Neural progenitor cell (in vitro differentiated cells): ENCODE data around the gene ARPC2. TPM values are rescaled to one million over a fixed set of nuclear protein-coding genes. Genes with fewer than 3 reads are reported as not detected.

Experiments used
- DNase-seq: peaks from one replicate; pipeline ENCODE4 v3.0.0-alpha.2; 2016; ENCODE audit warnings: low spot score
- H2AFZ ChIP-seq: fragments of 200-600 bp; sonication (generic); replicated peaks from 2 replicates; pipeline ENCODE4 v1.6.1; 2016; ENCODE audit warnings: antibody characterized with exemption
- H3F3A ChIP-seq: fragments of 200-600 bp; sonication (generic); 2 replicates; pipeline ENCODE4 v1.6.1; 2016; ENCODE audit warnings: antibody characterized with exemption, low read depth
- H3K27ac ChIP-seq: fragments of 200-600 bp; sonication (generic); 2 replicates; pipeline ENCODE4 v1.5.1; 2016; ENCODE audit warnings: mild to moderate bottlenecking
- H3K27me3 ChIP-seq: fragments of 200-600 bp; sonication (generic); 2 replicates; pipeline ENCODE4 v1.6.1; 2016; ENCODE audit warnings: mild to moderate bottlenecking, moderate library complexity
- H3K36me3 ChIP-seq: fragments of 200-600 bp; sonication (generic); 2 replicates; pipeline ENCODE4 v1.5.1; 2016
- H3K4me1 ChIP-seq: fragments of 200-600 bp; sonication (generic); 2 replicates; pipeline ENCODE4 v1.6.1; 2016; ENCODE audit warnings: mixed run types
- H3K4me2 ChIP-seq: fragments of 200-600 bp; sonication (generic); 2 replicates; pipeline ENCODE4 v1.6.1; 2016
- H3K4me3 ChIP-seq: fragments of 200-600 bp; sonication (generic); 2 replicates; pipeline ENCODE4 v1.5.1; 2016
- H3K79me2 ChIP-seq: fragments of 200-600 bp; sonication (generic); 2 replicates; pipeline ENCODE4 v1.6.1; 2016; ENCODE audit warnings: low read depth
- H3K9ac ChIP-seq: fragments of 200-600 bp; sonication (generic); 2 replicates; pipeline ENCODE4 v1.6.1; 2016
- H3K9me3 ChIP-seq: fragments of 200-600 bp; sonication (generic); 2 replicates; pipeline ENCODE4 v1.5.1; 2016; ENCODE audit warnings: low read depth
- H4K20me1 ChIP-seq: fragments of 200-600 bp; sonication (generic); 2 replicates; pipeline ENCODE4 v1.6.1; 2016; ENCODE audit warnings: low read depth
- H3K27ac Mint-ChIP-seq: 3 replicates; pipeline ENCODE4 v1.8.0; 2021; ENCODE audit warnings: mixed read lengths
- H3K27me3 Mint-ChIP-seq: 2 replicates; pipeline ENCODE4 v1.8.0; 2022; ENCODE audit warnings: low read depth, mild to moderate bottlenecking, inconsistent platforms, moderate library complexity, mixed read lengths; ENCODE audit not compliant: insufficient read depth
- H3K36me3 Mint-ChIP-seq: 3 replicates; pipeline ENCODE4 v1.8.0; 2021; ENCODE audit warnings: mixed read lengths
- H3K4me1 Mint-ChIP-seq: 3 replicates; pipeline ENCODE4 v1.8.0; 2021; ENCODE audit warnings: mixed read lengths
- H3K4me3 Mint-ChIP-seq: 3 replicates; pipeline ENCODE4 v1.8.0; 2021; ENCODE audit warnings: mild to moderate bottlenecking, moderate library complexity, mixed read lengths
- H3K9me3 Mint-ChIP-seq: 3 replicates; pipeline ENCODE4 v1.8.0; 2020; ENCODE audit warnings: mixed read lengths
- CTCF ChIP-seq: fragments of 200-600 bp; sonication (generic); IDR thresholded peaks from 2 replicates; pipeline ENCODE4 v1.5.1; 2017; ENCODE audit warnings: antibody characterized with exemption, mild to moderate bottlenecking
- EZH2 ChIP-seq: fragments of 200-600 bp; sonication (generic); IDR thresholded peaks from 2 replicates; pipeline ENCODE4 v1.6.1; 2017; ENCODE audit warnings: antibody characterized with exemption, mild to moderate bottlenecking, moderate library complexity
- EZH2phosphoT487 ChIP-seq: fragments of 200-600 bp; sonication (generic); IDR thresholded peaks from 2 replicates; pipeline ENCODE4 v1.6.1; 2017; ENCODE audit warnings: antibody characterized with exemption
- total RNA-seq: library from RNA; depleted of rRNA; stranded (reverse); fragments of >200 nt; gene quantifications from 2 replicates; pipeline ENCODE4 v1.2.3, GENCODE V29; 2015; ENCODE audit warnings: low replicate concordance

Gene ARPC2
- total RNA-seq = 151 and 155 TPM in 2 replicates

- Histone ChIP-seq H3K4me3 (peak within 1 kb of the TSS; percentile 82), H3K36me3 (no peaks in the 10 kb centered on the region), H3K4me1 (peaks cover 13% of the 10 kb centered on the region), H3K9me3 (no peaks in the 10 kb centered on the region), H2AFZ (peak within 1 kb of the TSS; percentile 74), H3K27me3 (no peaks in the 10 kb centered on the region), H3K79me2 (peaks cover 48% of the 10 kb centered on the region), H4K20me1 (peaks cover 38% of the 10 kb centered on the region), H3F3A (peaks cover 6% of the 10 kb centered on the region), H3K9ac (peak within 1 kb of the TSS; percentile 70), H3K4me2 (peak within 1 kb of the TSS; percentile 88), H3K27ac (no peak within 1 kb of the TSS)
- TF ChIP-seq EZH2phosphoT487 = no peak
- TF ChIP-seq EZH2 = peak; percentile 33
- no peak for TF ChIP-seq CTCF
- Mint-ChIP-seq H3K4me1 (peaks cover 29% of the 10 kb centered on the region), H3K27me3 (peaks cover 2% of the 10 kb centered on the region), H3K36me3 (peaks cover 3% of the 10 kb centered on the region), H3K9me3 (no peaks in the 10 kb centered on the region), H3K4me3 (peak within 1 kb of the TSS; percentile 95), H3K27ac (peak within 1 kb of the TSS; percentile 72)
- DNase-seq = peak; percentile 94
These were observed at the start of gene ARPC2 for GRCh38 chr2:218216674-218217359. TSS of gene ARPC2 (plus strand) at chr2:218217189. CDS start at chr2:218217471, 282 bp downstream.

- DNase-seq = no peak
- Histone ChIP-seq H3K4me2 (no peak overlapping the region), H4K20me1 (no peaks in the 10 kb centered on the region), H3F3A (no peaks in the 10 kb centered on the region), H3K9me3 (no peaks in the 10 kb centered on the region), H3K27me3 (no peaks in the 10 kb centered on the region), H3K4me3 (no peak overlapping the region), H3K36me3 (no peaks in the 10 kb centered on the region), H3K4me1 (no peaks in the 10 kb centered on the region), H2AFZ (no peak overlapping the region), H3K27ac (no peak overlapping the region), H3K79me2 (no peaks in the 10 kb centered on the region), H3K9ac (no peak overlapping the region)
- H3K36me3 Mint-ChIP-seq = no peaks in the 10 kb centered on the region
- H3K27me3 Mint-ChIP-seq = peaks cover 29% of the 10 kb centered on the region
- H3K4me3 Mint-ChIP-seq = no peak overlapping the region
- TF ChIP-seq EZH2 (no peak), EZH2phosphoT487 (no peak), CTCF (no peak)
- H3K9me3 Mint-ChIP-seq = no peaks in the 10 kb centered on the region
- H3K27ac Mint-ChIP-seq = no peak overlapping the region
- H3K4me1 Mint-ChIP-seq = no peaks in the 10 kb centered on the region
These were observed 49.0 kb upstream of the ARPC2 start for GRCh38 chr2:218168016-218168415.

- Histone ChIP-seq H3K36me3 (no peaks in the 10 kb centered on the region), H3K4me2 (no peak overlapping the region), H3K9ac (no peak overlapping the region), H3K79me2 (no peaks in the 10 kb centered on the region), H3K4me1 (no peaks in the 10 kb centered on the region), H3K27ac (no peak overlapping the region), H3F3A (no peaks in the 10 kb centered on the region), H4K20me1 (no peaks in the 10 kb centered on the region), H3K9me3 (no peaks in the 10 kb centered on the region), H2AFZ (no peak overlapping the region), H3K27me3 (no peaks in the 10 kb centered on the region), H3K4me3 (no peak overlapping the region)
- no peak overlapping the region for H3K4me3 Mint-ChIP-seq
- H3K27ac Mint-ChIP-seq = no peak overlapping the region
- peaks cover 27% of the 10 kb centered on the region for H3K27me3 Mint-ChIP-seq
- no peaks in the 10 kb centered on the region for H3K36me3 Mint-ChIP-seq
- no peaks in the 10 kb centered on the region for H3K4me1 Mint-ChIP-seq
- peak; percentile 73 for DNase-seq
- TF ChIP-seq EZH2phosphoT487 (no peak), CTCF (peak; percentile 79)
- H3K9me3 Mint-ChIP-seq = no peaks in the 10 kb centered on the region
These were observed 48.1 kb upstream of the ARPC2 start for GRCh38 chr2:218168635-218169462.
